HEK293 (cell line): ENCODE data around the gene ABCA7.
A peak's percentile ranks its signal among the peaks of the same experiment; 100 is the strongest.

Experiments used
- CTCF ChIA-PET: fragments of 350-600 bp; formaldehyde crosslinking; extraction: SDS; loops from one replicate; lab custom pipeline; 2021; ENCODE audit warnings: antibody characterized with exemption; lab: Yijun Ruan, JAX
- POLR2A ChIA-PET: fragments of 300-600 bp; formaldehyde crosslinking; extraction: SDS; loops from one replicate; lab custom pipeline; 2020; ENCODE audit warnings: antibody characterized with exemption, inconsistent platforms; lab: Yijun Ruan, JAX
- H3K27ac ChIP-seq: fragments of 200-500 bp; sonication (Bioruptor generic); 2 replicates; pipeline ENCODE4 v1.5.1; 2014; ENCODE audit warnings: low read depth, low read length, control low read depth, inconsistent platforms; ENCODE audit errors: extremely low read depth
- H3K36me3 ChIP-seq, 2 experiments: fragments of 200-500 bp in 1 of 2; sonication (Bioruptor generic) in 1 of 2; 1 replicate in 1 of 2; 2 replicates in 1 of 2; pipeline ENCODE4 v1.5.1; 2014 to 2017; ENCODE audit warnings: inconsistent platforms in 2 of 2, low read length in 2 of 2; ENCODE audit not compliant: control insufficient read depth in 2 of 2, insufficient read depth in 1 of 2
- H3K4me1 ChIP-seq: fragments of 200-500 bp; sonication (Bioruptor generic); 2 replicates; pipeline ENCODE4 v1.5.1; 2014; ENCODE audit warnings: mild to moderate bottlenecking, low read length, inconsistent platforms; ENCODE audit not compliant: control insufficient read depth, insufficient read depth
- H3K4me3 ChIP-seq: 2 replicates; pipeline ENCODE4 v1.5.1; 2011; ENCODE audit warnings: low read depth, mild to moderate bottlenecking, control low read depth, low read length, moderate library complexity
- H3K9me3 ChIP-seq: fragments of 200-500 bp; sonication (Bioruptor generic); 2 replicates; pipeline ENCODE4 v1.5.1; 2014; ENCODE audit warnings: low read depth, low read length, inconsistent platforms; ENCODE audit not compliant: control insufficient read depth, insufficient read depth
- ATF2 ChIP-seq: fragments of 450-650 bp; formaldehyde crosslinking; IDR thresholded peaks from 2 replicates; pipeline ENCODE4 v1.5.1; 2016; ENCODE audit warnings: missing biosample characterization, missing genetic modification characterization, low read depth
- PRDM10 ChIP-seq: fragments of 450-650 bp; formaldehyde crosslinking; IDR thresholded peaks from 2 replicates; pipeline ENCODE4 v1.5.1; 2016; ENCODE audit warnings: missing biosample characterization, missing genetic modification characterization
- PRDM2 ChIP-seq: fragments of 450-650 bp; formaldehyde crosslinking; IDR thresholded peaks from 2 replicates; pipeline ENCODE4 v1.5.1; 2016; ENCODE audit warnings: missing biosample characterization, missing genetic modification characterization, borderline replicate concordance
- SCRT1 ChIP-seq: fragments of 450-650 bp; formaldehyde crosslinking; IDR thresholded peaks from 2 replicates; pipeline ENCODE4 v1.5.1; 2016; ENCODE audit warnings: missing biosample characterization, missing genetic modification characterization, borderline replicate concordance
- TRIM28 ChIP-seq: IDR thresholded peaks from 2 replicates; pipeline ENCODE4 v1.6.1; 2011; ENCODE audit warnings: low read length, control low read depth, borderline replicate concordance
- YY2 ChIP-seq: fragments of 450-650 bp; formaldehyde crosslinking; IDR thresholded peaks from 2 replicates; pipeline ENCODE4 v1.5.1; 2016; ENCODE audit warnings: missing biosample characterization, missing genetic modification characterization
- ZBTB7A ChIP-seq: fragments of 450-650 bp; formaldehyde crosslinking; IDR thresholded peaks from 2 replicates; pipeline ENCODE4 v1.5.1; 2016; ENCODE audit warnings: low read depth, missing biosample characterization, missing genetic modification characterization
- ZFP37 ChIP-seq: fragments of 450-650 bp; formaldehyde crosslinking; IDR thresholded peaks from 2 replicates; pipeline ENCODE4 v1.5.1; 2016; ENCODE audit warnings: missing biosample characterization, missing genetic modification characterization
- ZNF157 ChIP-seq: fragments of 450-650 bp; formaldehyde crosslinking; IDR thresholded peaks from 2 replicates; pipeline ENCODE4 v1.5.1; 2016; ENCODE audit warnings: missing biosample characterization, missing genetic modification characterization
- ZNF175 ChIP-seq: fragments of 450-650 bp; formaldehyde crosslinking; IDR thresholded peaks from 2 replicates; pipeline ENCODE4 v1.5.1; 2016; ENCODE audit warnings: missing biosample characterization, missing genetic modification characterization
- ZNF202 ChIP-seq: fragments of 450-650 bp; formaldehyde crosslinking; IDR thresholded peaks from 2 replicates; pipeline ENCODE4 v1.5.1; 2016; ENCODE audit warnings: missing biosample characterization, missing genetic modification characterization, borderline replicate concordance
- ZNF248 ChIP-seq: fragments of 450-650 bp; formaldehyde crosslinking; IDR thresholded peaks from 2 replicates; pipeline ENCODE4 v1.5.1; 2017; ENCODE audit warnings: missing biosample characterization, missing genetic modification characterization
- ZNF391 ChIP-seq: fragments of 450-650 bp; formaldehyde crosslinking; IDR thresholded peaks from 2 replicates; pipeline ENCODE4 v1.5.1; 2016; ENCODE audit warnings: low read depth, missing biosample characterization, missing genetic modification characterization, borderline replicate concordance
- ZNF449 ChIP-seq: fragments of 450-650 bp; formaldehyde crosslinking; IDR thresholded peaks from 2 replicates; pipeline ENCODE4 v1.5.1; 2017; ENCODE audit warnings: missing biosample characterization, mild to moderate bottlenecking, missing genetic modification characterization, moderate library complexity
- ZNF48 ChIP-seq: fragments of 450-650 bp; formaldehyde crosslinking; IDR thresholded peaks from 2 replicates; pipeline ENCODE4 v1.5.1; 2016; ENCODE audit warnings: missing biosample characterization, missing genetic modification characterization
- ZNF639 ChIP-seq: fragments of 450-650 bp; formaldehyde crosslinking; IDR thresholded peaks from 2 replicates; pipeline ENCODE4 v1.5.1; 2016; ENCODE audit warnings: missing biosample characterization, missing genetic modification characterization
- ZNF654 ChIP-seq: fragments of 450-650 bp; formaldehyde crosslinking; IDR thresholded peaks from 2 replicates; pipeline ENCODE4 v1.5.1; 2016; ENCODE audit warnings: low read depth, missing biosample characterization, missing genetic modification characterization
- ZNF701 ChIP-seq: fragments of 450-650 bp; formaldehyde crosslinking; IDR thresholded peaks from 2 replicates; pipeline ENCODE4 v1.5.1; 2016; ENCODE audit warnings: missing biosample characterization, missing genetic modification characterization
- ZNF792 ChIP-seq: fragments of 450-650 bp; formaldehyde crosslinking; IDR thresholded peaks from 2 replicates; pipeline ENCODE4 v1.5.1; 2016; ENCODE audit warnings: missing biosample characterization, missing genetic modification characterization
- ZNF843 ChIP-seq: fragments of 450-650 bp; formaldehyde crosslinking; IDR thresholded peaks from 2 replicates; pipeline ENCODE4 v1.5.1; 2016; ENCODE audit warnings: missing biosample characterization, missing genetic modification characterization

ABCA7 gene

GRCh38 chr19:1018932-1019615, 20.8 kb upstream of the ABCA7 start:
- Histone ChIP-seq H3K27ac (peak overlapping the region; percentile 25), H3K4me1 (peaks cover 7% of the 10 kb centered on the region), H3K9me3 (no peaks in the 10 kb centered on the region), H3K4me3 (peak overlapping the region; percentile 86), H3K36me3 (peaks cover 0 to 37% of the 10 kb centered on the region in 2 experiments; a peak in 1 of 3 replicates)
- ChIA-PET POLR2A (interaction anchor here (1.1 to 1.2 kb wide), 3 partner anchors 21 to 85 kb away, joined by 3 to 4 read pairs (median 3); partner anchors contain the start of gene ABCA7), CTCF (interaction anchor here (0.7 to 1.0 kb wide), 3 partner anchors 82 to 111 kb away, joined by 3 to 4 read pairs (median 3); no protein-coding TSS in a partner anchor)
- TF ChIP-seq ATF2 (tag by site-specific recombination) (no peak), PRDM2 (tag by site-specific recombination) (no peak), ZNF639 (tag by site-specific recombination) (0 out of 2 replicates have a peak, but pooled peaks have one; percentile 24), ZNF391 (tag by site-specific recombination) (no peak), SCRT1 (tag by site-specific recombination) (peak; percentile 54; the same call in 1 of the 2 replicates), YY2 (tag by site-specific recombination) (no peak), ZNF248 (tag by site-specific recombination) (no peak), ZNF701 (tag by site-specific recombination) (no peak), ZNF449 (no peak), ZFP37 (tag by site-specific recombination) (no peak), ZNF157 (no peak), ZNF792 (tag by site-specific recombination) (no peak), ZNF202 (tag by site-specific recombination) (no peak), ZBTB7A (tag by site-specific recombination) (no peak), ZNF175 (tag by site-specific recombination) (no peak), ZNF843 (tag by site-specific recombination) (no peak), TRIM28 (no peak), PRDM10 (tag by site-specific recombination) (peak; percentile 100), ZNF48 (tag by site-specific recombination) (no peak), ZNF654 (tag by site-specific recombination) (no peak)
